Activated T-cell treated with anti-CD3 and anti-CD28 coated beads, Interleukin-2, amount 50 U/mL, for 72 hours (primary cell): Measurements from ENCODE around the gene TCF7L1. TPM values are rescaled to one million over a fixed set of nuclear protein-coding genes. Genes with fewer than 3 reads are reported as not detected.

ENCODE experiments used
- ATAC-seq, 2 donors: fragments of 150-1000 bp; cut with Tn5 transposase; replicated peaks in 1 of 2; 2 replicates each; pipeline ENCODE4 v1.10.0; 2021; ENCODE audit warnings: moderate library complexity in 2 of 2, mild to moderate bottlenecking in 1 of 2
- DNase-seq, 2 donors: peaks; one replicate each; pipeline ENCODE4 v3.0.0; 2021 to 2022; ENCODE audit warnings: mixed read lengths in 1 of 2
- H3K27ac Mint-ChIP-seq: one replicate; pipeline ENCODE4 v1.8.0; 2022; ENCODE audit warnings: mild to moderate bottlenecking, moderate library complexity, mixed read lengths
- H3K27me3 Mint-ChIP-seq: one replicate; pipeline ENCODE4 v1.8.0; 2022; ENCODE audit warnings: low read depth, mixed read lengths
- H3K36me3 Mint-ChIP-seq, 2 donors: one replicate each; pipeline ENCODE4 v1.8.0; 2022; ENCODE audit warnings: mixed read lengths in 2 of 2, mild to moderate bottlenecking in 1 of 2; ENCODE audit not compliant: insufficient read depth in 2 of 2
- H3K4me1 Mint-ChIP-seq: one replicate; pipeline ENCODE4 v1.8.0; 2022; ENCODE audit warnings: low read depth, mixed read lengths
- H3K4me3 Mint-ChIP-seq, 2 donors: one replicate each; pipeline ENCODE4 v1.8.0; 2022; ENCODE audit warnings: mild to moderate bottlenecking in 2 of 2, mixed read lengths in 2 of 2, moderate library complexity in 2 of 2
- H3K9me3 Mint-ChIP-seq, 2 donors: one replicate each; pipeline ENCODE4 v1.8.0; 2022; ENCODE audit warnings: mixed read lengths in 2 of 2
- total RNA-seq, 2 donors: library from RNA; stranded (reverse); gene quantifications; one replicate each; pipeline ENCODE4 v1.2.3, GENCODE V29; 2022

TCF7L1 gene
- total RNA-seq, 2 donors from 2014 or later: 0.07 to 0.16 TPM

- H3K4me1 Mint-ChIP-seq: no peaks in the 10 kb centered on the region
These were observed 28.1 kb downstream of the TCF7L1 start for GRCh38 chr2:85160966-85161960.

GRCh38 chr2:85162746-85163301, 29.6 kb downstream of the TCF7L1 start:
- no peaks in the 10 kb centered on the region for H3K4me1 Mint-ChIP-seq
- no peak overlapping the region for H3K4me3 Mint-ChIP-seq
- H3K27me3 Mint-ChIP-seq: no peaks in the 10 kb centered on the region
- DNase-seq (no peak), ATAC-seq (no peak)
- H3K9me3 Mint-ChIP-seq: no peaks in the 10 kb centered on the region
- H3K27ac Mint-ChIP-seq: no peak overlapping the region
- H3K36me3 Mint-ChIP-seq: no peaks in the 10 kb centered on the region

More at GRCh38 chr2:85160966-85161960, 28.1 kb downstream of the TCF7L1 start:
- H3K27me3 Mint-ChIP-seq: no peaks in the 10 kb centered on the region
- no peaks in the 10 kb centered on the region for H3K36me3 Mint-ChIP-seq
- ATAC-seq (no peak), DNase-seq (no peak)
- H3K9me3 Mint-ChIP-seq: no peaks in the 10 kb centered on the region
- H3K4me3 Mint-ChIP-seq: no peak overlapping the region
- H3K27ac Mint-ChIP-seq: no peak overlapping the region

GRCh38 chr2:85163675-85164074, 30.5 kb downstream of the TCF7L1 start:
- no peaks in the 10 kb centered on the region for H3K36me3 Mint-ChIP-seq
- no peaks in the 10 kb centered on the region for H3K27me3 Mint-ChIP-seq

GRCh38 chr2:85164145-85164569, 31.0 kb downstream of the TCF7L1 start:
- DNase-seq (no peak), ATAC-seq (no peak)
- H3K4me3 Mint-ChIP-seq: no peak overlapping the region
- H3K27me3 Mint-ChIP-seq: no peaks in the 10 kb centered on the region
- H3K36me3 Mint-ChIP-seq: no peaks in the 10 kb centered on the region
- no peaks in the 10 kb centered on the region for H3K9me3 Mint-ChIP-seq
- no peak overlapping the region for H3K27ac Mint-ChIP-seq
- H3K4me1 Mint-ChIP-seq: no peaks in the 10 kb centered on the region

More at GRCh38 chr2:85163675-85164074, 30.5 kb downstream of the TCF7L1 start:
- H3K4me3 Mint-ChIP-seq: no peak overlapping the region
- ATAC-seq (no peak), DNase-seq (no peak)
- no peaks in the 10 kb centered on the region for H3K4me1 Mint-ChIP-seq
- no peak overlapping the region for H3K27ac Mint-ChIP-seq
- no peaks in the 10 kb centered on the region for H3K9me3 Mint-ChIP-seq

- no peak for ATAC-seq
- H3K4me3 Mint-ChIP-seq: no peak overlapping the region
- no peak overlapping the region for H3K27ac Mint-ChIP-seq
- H3K9me3 Mint-ChIP-seq: no peaks in the 10 kb centered on the region
- no peaks in the 10 kb centered on the region for H3K4me1 Mint-ChIP-seq
- H3K27me3 Mint-ChIP-seq: no peaks in the 10 kb centered on the region
- H3K36me3 Mint-ChIP-seq: no peaks in the 10 kb centered on the region
- DNase-seq: no peak
These were observed 32.0 kb downstream of the TCF7L1 start for GRCh38 chr2:85165088-85165690.

- no peak overlapping the region for H3K4me3 Mint-ChIP-seq
- no peak for DNase-seq
- ATAC-seq: no peak
- no peaks in the 10 kb centered on the region for H3K36me3 Mint-ChIP-seq
- H3K9me3 Mint-ChIP-seq: no peaks in the 10 kb centered on the region
- no peak overlapping the region for H3K27ac Mint-ChIP-seq
- no peaks in the 10 kb centered on the region for H3K27me3 Mint-ChIP-seq
- no peaks in the 10 kb centered on the region for H3K4me1 Mint-ChIP-seq
These were observed 32.8 kb downstream of the TCF7L1 start for GRCh38 chr2:85166021-85166420.

GRCh38 chr2:85167479-85167878, 34.3 kb downstream of the TCF7L1 start:
- H3K9me3 Mint-ChIP-seq: no peaks in the 10 kb centered on the region
- ATAC-seq: no peak
- H3K4me3 Mint-ChIP-seq: no peak overlapping the region
- no peaks in the 10 kb centered on the region for H3K27me3 Mint-ChIP-seq
- H3K36me3 Mint-ChIP-seq: no peaks in the 10 kb centered on the region
- no peaks in the 10 kb centered on the region for H3K4me1 Mint-ChIP-seq
- H3K27ac Mint-ChIP-seq: no peak overlapping the region
- no peak for DNase-seq

GRCh38 chr2:85168942-85169341, 35.8 kb downstream of the TCF7L1 start:
- Mint-ChIP-seq H3K4me3 (no peak overlapping the region), H3K27me3 (no peaks in the 10 kb centered on the region), H3K4me1 (no peaks in the 10 kb centered on the region), H3K9me3 (no peaks in the 10 kb centered on the region), H3K36me3 (no peaks in the 10 kb centered on the region), H3K27ac (no peak overlapping the region)
- ATAC-seq (no peak), DNase-seq (no peak)

GRCh38 chr2:85169581-85169980, 36.4 kb downstream of the TCF7L1 start:
- no peak overlapping the region for H3K4me3 Mint-ChIP-seq
- no peaks in the 10 kb centered on the region for H3K4me1 Mint-ChIP-seq
- H3K36me3 Mint-ChIP-seq: no peaks in the 10 kb centered on the region
- H3K27me3 Mint-ChIP-seq: no peaks in the 10 kb centered on the region
- H3K9me3 Mint-ChIP-seq: no peaks in the 10 kb centered on the region
- H3K27ac Mint-ChIP-seq: no peak overlapping the region
- DNase-seq (no peak), ATAC-seq (no peak)

- Mint-ChIP-seq H3K27me3 (no peaks in the 10 kb centered on the region), H3K4me3 (no peak overlapping the region), H3K9me3 (no peaks in the 10 kb centered on the region), H3K36me3 (no peaks in the 10 kb centered on the region), H3K27ac (no peak overlapping the region), H3K4me1 (no peaks in the 10 kb centered on the region)
- ATAC-seq (no peak), DNase-seq (no peak)
These were observed 37.8 kb downstream of the TCF7L1 start for GRCh38 chr2:85170938-85171475.

GRCh38 chr2:85171916-85172315, 38.7 kb downstream of the TCF7L1 start:
- ATAC-seq: no peak
- Mint-ChIP-seq H3K9me3 (no peaks in the 10 kb centered on the region), H3K27ac (no peak overlapping the region), H3K36me3 (no peaks in the 10 kb centered on the region), H3K4me1 (no peaks in the 10 kb centered on the region), H3K27me3 (no peaks in the 10 kb centered on the region), H3K4me3 (no peak overlapping the region)
- DNase-seq: no peak

GRCh38 chr2:85173909-85174308, 40.7 kb downstream of the TCF7L1 start:
- DNase-seq (no peak), ATAC-seq (no peak)
- Mint-ChIP-seq H3K4me3 (no peak overlapping the region), H3K27ac (no peak overlapping the region), H3K9me3 (no peaks in the 10 kb centered on the region), H3K36me3 (no peaks in the 10 kb centered on the region), H3K4me1 (no peaks in the 10 kb centered on the region), H3K27me3 (no peaks in the 10 kb centered on the region)

- H3K9me3 Mint-ChIP-seq: no peaks in the 10 kb centered on the region
- no peaks in the 10 kb centered on the region for H3K36me3 Mint-ChIP-seq
- ATAC-seq (no peak), DNase-seq (no peak)
- H3K4me1 Mint-ChIP-seq: no peaks in the 10 kb centered on the region
- H3K27me3 Mint-ChIP-seq: no peaks in the 10 kb centered on the region
- H3K4me3 Mint-ChIP-seq: no peak overlapping the region
- H3K27ac Mint-ChIP-seq: no peak overlapping the region
These were observed 41.8 kb downstream of the TCF7L1 start for GRCh38 chr2:85174943-85175342.
